Neural cell (in vitro differentiated cells): ENCODE data around the gene KASH5. TPM values are rescaled to one million over a fixed set of nuclear protein-coding genes. Genes with fewer than 3 reads are reported as not detected.

Source experiments
- H2AFZ ChIP-seq: fragments of 200-600, 300-800 bp; sonication (generic), shearing (Covaris generic); 2 replicates; pipeline ENCODE4 v1.6.0; 2014; ENCODE audit warnings: low read depth, mild to moderate bottlenecking, antibody characterized with exemption, low read length, moderate library complexity
- H3F3A ChIP-seq: fragments of 200-600 bp; shearing (Covaris generic); 2 replicates; pipeline ENCODE4 v1.6.1; 2016; ENCODE audit warnings: mild to moderate bottlenecking, moderate library complexity, mixed read lengths, antibody characterized with exemption, low read length; ENCODE audit not compliant: insufficient read depth, poor library complexity, severe bottlenecking
- H3K27ac ChIP-seq: fragments of 200-600, 300-800 bp; sonication (generic), shearing (Covaris generic); 2 replicates; pipeline ENCODE4 v1.5.1; 2014; ENCODE audit warnings: mild to moderate bottlenecking, low read length, moderate library complexity
- H3K27me3 ChIP-seq: fragments of 300-800, 200-600 bp; sonication (generic), shearing (Covaris generic); 2 replicates; pipeline ENCODE4 v1.6.0; 2014; ENCODE audit warnings: mild to moderate bottlenecking, low read depth, low read length, moderate library complexity; ENCODE audit not compliant: insufficient read depth
- H3K36me3 ChIP-seq: fragments of 300-800, 200-600 bp; sonication (generic), shearing (Covaris generic); 2 replicates; pipeline ENCODE4 v1.5.1; 2014; ENCODE audit warnings: mild to moderate bottlenecking, antibody characterized with exemption, low read length, moderate library complexity; ENCODE audit not compliant: insufficient read depth
- H3K4me2 ChIP-seq: fragments of 300-800, 200-600 bp; sonication (generic), shearing (Covaris generic); 2 replicates; pipeline ENCODE4 v1.6.0; 2014; ENCODE audit warnings: mild to moderate bottlenecking, low read length
- H3K4me3 ChIP-seq: fragments of 300-800, 200-600 bp; sonication (generic), shearing (Covaris generic); 2 replicates; pipeline ENCODE4 v1.5.1; 2014; ENCODE audit warnings: mild to moderate bottlenecking, low read length, moderate library complexity
- H3K79me2 ChIP-seq: fragments of 200-600 bp; shearing (Covaris generic); replicated peaks from 2 replicates; pipeline ENCODE4 v1.6.0; 2014; ENCODE audit warnings: mild to moderate bottlenecking, low read length, moderate library complexity; ENCODE audit not compliant: insufficient read depth
- H3K9ac ChIP-seq: fragments of 300-800, 200-600 bp; sonication (generic), shearing (Covaris generic); 2 replicates; pipeline ENCODE4 v1.6.1; 2016; ENCODE audit warnings: mild to moderate bottlenecking, low read length, mixed read lengths
- H3K9me2 ChIP-seq: fragments of 200-600 bp; shearing (Covaris generic); 2 replicates; pipeline ENCODE4 v1.6.1; 2016; ENCODE audit warnings: mild to moderate bottlenecking, low read length, mixed read lengths; ENCODE audit not compliant: insufficient read depth
- H3K9me3 ChIP-seq: fragments of 200-600, 300-800 bp; sonication (generic), shearing (Covaris generic); 2 replicates; pipeline ENCODE4 v1.6.1; 2016; ENCODE audit warnings: mild to moderate bottlenecking, mixed run types, low read length, moderate library complexity, mixed read lengths
- H4K20me1 ChIP-seq: fragments of 200-600 bp; shearing (Covaris generic); 2 replicates; pipeline ENCODE4 v1.6.1; 2016; ENCODE audit warnings: mild to moderate bottlenecking, mixed run types; ENCODE audit not compliant: insufficient read depth
- EP300 ChIP-seq: fragments of 450-650 bp; conservative IDR thresholded peaks from 2 replicates; pipeline ENCODE4 v1.6.1; 2014; ENCODE audit warnings: antibody characterized with exemption, mild to moderate bottlenecking, moderate library complexity; ENCODE audit not compliant: poor library complexity, severe bottlenecking
- EZH2 ChIP-seq: fragments of 200-600, 300-800 bp; shearing (Covaris generic), sonication (generic); IDR thresholded peaks from 2 replicates; pipeline ENCODE4 v1.6.1; 2014; ENCODE audit warnings: antibody characterized with exemption, low read length, borderline replicate concordance, mild to moderate bottlenecking; ENCODE audit not compliant: insufficient read depth, poor library complexity, severe bottlenecking
- MXI1 ChIP-seq: fragments of 450-650 bp; conservative IDR thresholded peaks from 2 replicates; pipeline ENCODE4 v1.6.1; 2014; ENCODE audit warnings: antibody characterized with exemption, mild to moderate bottlenecking; ENCODE audit not compliant: poor library complexity, severe bottlenecking
- POLR2AphosphoS5 ChIP-seq: IDR thresholded peaks from 2 replicates; pipeline ENCODE4 v1.6.1; 2012
- RAD21 ChIP-seq: fragments of 450-650 bp; conservative IDR thresholded peaks from 2 replicates; pipeline ENCODE4 v1.6.1; 2014; ENCODE audit warnings: antibody characterized with exemption, mild to moderate bottlenecking, moderate library complexity
- SMC3 ChIP-seq: fragments of 450-650 bp; conservative IDR thresholded peaks from 2 replicates; pipeline ENCODE4 v1.6.1; 2014; ENCODE audit warnings: antibody characterized with exemption, mild to moderate bottlenecking, moderate library complexity; ENCODE audit not compliant: poor library complexity
- TAF1 ChIP-seq: IDR thresholded peaks from 2 replicates; pipeline ENCODE4 v1.6.1; 2012; ENCODE audit warnings: low read depth
- polyA plus RNA-seq: library from polyadenylated mRNA; depleted of rRNA; stranded (reverse); fragments of >200 nt; gene quantifications from 2 replicates; pipeline ENCODE4 v1.2.3, GENCODE V29; 2014
- TF ChIP-seq, protein P1 (sequence below): fragments of 450-650 bp; IDR thresholded peaks from 2 replicates; pipeline ENCODE4 v1.5.1; 2014; ENCODE audit warnings: antibody characterized with exemption, mild to moderate bottlenecking, moderate library complexity; ENCODE audit not compliant: poor library complexity, severe bottlenecking
- TF ChIP-seq, protein P2 (sequence below): IDR thresholded peaks from 2 replicates; pipeline ENCODE4 v1.6.1; 2012; ENCODE audit warnings: borderline replicate concordance

KASH5 gene
- polyA plus RNA-seq, 1 donor from 2014 or later, result 0.11 TPM

DNA sequence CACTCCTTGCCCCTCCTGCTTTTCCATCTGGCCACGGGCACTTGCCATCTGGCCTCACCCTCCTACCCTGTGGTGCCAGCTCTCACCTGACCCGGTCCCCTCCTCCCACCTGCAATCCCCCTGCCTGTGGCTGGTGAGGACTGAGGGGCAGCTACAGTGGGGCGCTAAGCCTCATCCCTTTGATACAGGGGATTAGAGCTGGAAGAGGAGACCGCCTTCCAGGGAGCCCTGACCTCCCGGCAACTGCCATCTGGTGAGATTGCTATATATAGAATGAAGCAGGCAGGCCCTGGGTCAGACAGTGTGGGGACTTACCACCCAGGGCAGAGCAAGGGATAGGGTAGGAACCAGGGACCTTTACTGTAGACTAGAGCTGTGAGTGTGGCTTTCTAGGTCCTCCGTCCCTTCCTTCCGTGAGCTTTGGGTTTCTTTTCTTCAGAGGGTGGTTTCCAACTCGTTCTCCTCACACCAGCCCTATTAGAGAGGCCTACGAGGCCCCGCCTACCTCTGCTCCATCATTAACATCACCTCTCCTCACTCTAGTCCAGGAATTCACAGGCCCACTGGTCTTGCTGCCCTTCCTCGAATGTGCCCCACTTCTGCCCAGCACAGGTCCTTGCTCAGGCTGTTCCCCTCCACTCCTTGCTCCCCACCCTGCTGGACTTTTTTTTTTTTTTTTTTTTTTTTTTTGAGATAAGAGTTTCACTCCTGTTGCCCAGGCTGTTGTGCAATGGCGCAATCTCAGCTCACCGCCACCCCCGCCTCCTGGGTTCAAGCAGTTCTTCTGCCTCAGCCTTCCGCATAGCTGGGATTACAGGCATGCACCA is 7.7 kb downstream of the KASH5 start:
- no peak overlapping the region for H2AFZ ChIP-seq

GRCh38 chr19:49396738-49397505 is 8.9 kb downstream of the KASH5 start:
- Histone ChIP-seq H2AFZ (no peak overlapping the region), H3K79me2 (no peaks in the 10 kb centered on the region), H4K20me1 (no peaks in the 10 kb centered on the region), H3K9ac (no peak overlapping the region), H3K27me3 (no peaks in the 10 kb centered on the region), H3K9me3 (no peaks in the 10 kb centered on the region), H3K9me2 (no peaks in the 10 kb centered on the region), H3K4me2 (no peak overlapping the region), H3K36me3 (no peaks in the 10 kb centered on the region), H3K27ac (no peak overlapping the region), H3K4me3 (no peak overlapping the region), H3F3A (no peaks in the 10 kb centered on the region)
- TF ChIP-seq POLR2AphosphoS5 (no peak), EZH2 (no peak), SMC3 (no peak), RAD21 (no peak)
- TF ChIP-seq, protein P1, sequence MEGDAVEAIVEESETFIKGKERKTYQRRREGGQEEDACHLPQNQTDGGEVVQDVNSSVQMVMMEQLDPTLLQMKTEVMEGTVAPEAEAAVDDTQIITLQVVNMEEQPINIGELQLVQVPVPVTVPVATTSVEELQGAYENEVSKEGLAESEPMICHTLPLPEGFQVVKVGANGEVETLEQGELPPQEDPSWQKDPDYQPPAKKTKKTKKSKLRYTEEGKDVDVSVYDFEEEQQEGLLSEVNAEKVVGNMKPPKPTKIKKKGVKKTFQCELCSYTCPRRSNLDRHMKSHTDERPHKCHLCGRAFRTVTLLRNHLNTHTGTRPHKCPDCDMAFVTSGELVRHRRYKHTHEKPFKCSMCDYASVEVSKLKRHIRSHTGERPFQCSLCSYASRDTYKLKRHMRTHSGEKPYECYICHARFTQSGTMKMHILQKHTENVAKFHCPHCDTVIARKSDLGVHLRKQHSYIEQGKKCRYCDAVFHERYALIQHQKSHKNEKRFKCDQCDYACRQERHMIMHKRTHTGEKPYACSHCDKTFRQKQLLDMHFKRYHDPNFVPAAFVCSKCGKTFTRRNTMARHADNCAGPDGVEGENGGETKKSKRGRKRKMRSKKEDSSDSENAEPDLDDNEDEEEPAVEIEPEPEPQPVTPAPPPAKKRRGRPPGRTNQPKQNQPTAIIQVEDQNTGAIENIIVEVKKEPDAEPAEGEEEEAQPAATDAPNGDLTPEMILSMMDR, result no peak

More for the DNA sequence above, 7.7 kb downstream of the KASH5 start:
- Histone ChIP-seq H3K4me2 (no peak overlapping the region), H3F3A (no peaks in the 10 kb centered on the region), H3K9me3 (no peaks in the 10 kb centered on the region), H4K20me1 (no peaks in the 10 kb centered on the region), H3K9ac (no peak overlapping the region), H3K4me3 (no peak overlapping the region), H3K79me2 (no peaks in the 10 kb centered on the region), H3K36me3 (no peaks in the 10 kb centered on the region), H3K9me2 (no peaks in the 10 kb centered on the region), H3K27ac (no peak overlapping the region), H3K27me3 (no peaks in the 10 kb centered on the region)
- TF ChIP-seq MXI1 (no peak), TAF1 (no peak), RAD21 (no peak), EZH2 (no peak), SMC3 (no peak)

- Histone ChIP-seq H3K4me3 (no peak overlapping the region), H3K9ac (no peak overlapping the region), H3F3A (no peaks in the 10 kb centered on the region), H3K4me2 (no peak overlapping the region), H4K20me1 (no peaks in the 10 kb centered on the region), H3K27me3 (no peaks in the 10 kb centered on the region), H3K27ac (no peak overlapping the region), H3K9me3 (no peaks in the 10 kb centered on the region), H2AFZ (no peak overlapping the region), H3K79me2 (no peaks in the 10 kb centered on the region), H3K9me2 (no peaks in the 10 kb centered on the region), H3K36me3 (no peaks in the 10 kb centered on the region)
- TF ChIP-seq TAF1 (no peak), POLR2AphosphoS5 (no peak), EP300 (no peak), MXI1 (no peak), RAD21 (no peak), SMC3 (no peak), EZH2 (no peak)
- TF ChIP-seq, protein P2, sequence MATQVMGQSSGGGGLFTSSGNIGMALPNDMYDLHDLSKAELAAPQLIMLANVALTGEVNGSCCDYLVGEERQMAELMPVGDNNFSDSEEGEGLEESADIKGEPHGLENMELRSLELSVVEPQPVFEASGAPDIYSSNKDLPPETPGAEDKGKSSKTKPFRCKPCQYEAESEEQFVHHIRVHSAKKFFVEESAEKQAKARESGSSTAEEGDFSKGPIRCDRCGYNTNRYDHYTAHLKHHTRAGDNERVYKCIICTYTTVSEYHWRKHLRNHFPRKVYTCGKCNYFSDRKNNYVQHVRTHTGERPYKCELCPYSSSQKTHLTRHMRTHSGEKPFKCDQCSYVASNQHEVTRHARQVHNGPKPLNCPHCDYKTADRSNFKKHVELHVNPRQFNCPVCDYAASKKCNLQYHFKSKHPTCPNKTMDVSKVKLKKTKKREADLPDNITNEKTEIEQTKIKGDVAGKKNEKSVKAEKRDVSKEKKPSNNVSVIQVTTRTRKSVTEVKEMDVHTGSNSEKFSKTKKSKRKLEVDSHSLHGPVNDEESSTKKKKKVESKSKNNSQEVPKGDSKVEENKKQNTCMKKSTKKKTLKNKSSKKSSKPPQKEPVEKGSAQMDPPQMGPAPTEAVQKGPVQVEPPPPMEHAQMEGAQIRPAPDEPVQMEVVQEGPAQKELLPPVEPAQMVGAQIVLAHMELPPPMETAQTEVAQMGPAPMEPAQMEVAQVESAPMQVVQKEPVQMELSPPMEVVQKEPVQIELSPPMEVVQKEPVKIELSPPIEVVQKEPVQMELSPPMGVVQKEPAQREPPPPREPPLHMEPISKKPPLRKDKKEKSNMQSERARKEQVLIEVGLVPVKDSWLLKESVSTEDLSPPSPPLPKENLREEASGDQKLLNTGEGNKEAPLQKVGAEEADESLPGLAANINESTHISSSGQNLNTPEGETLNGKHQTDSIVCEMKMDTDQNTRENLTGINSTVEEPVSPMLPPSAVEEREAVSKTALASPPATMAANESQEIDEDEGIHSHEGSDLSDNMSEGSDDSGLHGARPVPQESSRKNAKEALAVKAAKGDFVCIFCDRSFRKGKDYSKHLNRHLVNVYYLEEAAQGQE, result no peak
- TF ChIP-seq, protein P1, result no peak
Measured at GRCh38 chr19:49398001-49398615, 10.1 kb downstream of the KASH5 start.
